Central memory CD8-positive, alpha-beta T cell (primary cell): ENCODE results near the gene ARR3.
"Not testable (repeated sequence)": the region's sequence is repeated elsewhere in the genome, so short reads cannot be mapped to it uniquely, and the experiment has no call there.

Source experiments
- ATAC-seq: fragments of 150-1000 bp; cut with Tn5 transposase; replicated peaks from 2 replicates; pipeline ENCODE4 v1.10.0; 2022; ENCODE audit warnings: mild to moderate bottlenecking, moderate FRiP score, moderate number of reproducible peaks; ENCODE audit not compliant: poor library complexity, severe bottlenecking; ENCODE audit errors: extremely low read depth
- DNase-seq, 2 donors: peaks; one replicate each; pipeline ENCODE4 v3.0.0; 2021; ENCODE audit warnings: low spot score in 2 of 2
- H3K27ac Mint-ChIP-seq: one replicate; pipeline ENCODE4 v1.8.0; 2022; ENCODE audit warnings: low read depth, mild to moderate bottlenecking, moderate library complexity, mixed read lengths
- H3K27me3 Mint-ChIP-seq: one replicate; pipeline ENCODE4 v1.8.0; 2022; ENCODE audit warnings: mixed read lengths
- H3K36me3 Mint-ChIP-seq: one replicate; pipeline ENCODE4 v1.8.0; 2022; ENCODE audit warnings: mild to moderate bottlenecking, moderate library complexity, mixed read lengths; ENCODE audit not compliant: insufficient read depth
- H3K4me1 Mint-ChIP-seq: one replicate; pipeline ENCODE4 v1.8.0; 2022; ENCODE audit warnings: mixed read lengths
- H3K4me3 Mint-ChIP-seq: one replicate; pipeline ENCODE4 v1.8.0; 2022; ENCODE audit warnings: mild to moderate bottlenecking, moderate library complexity, mixed read lengths
- H3K9me3 Mint-ChIP-seq: one replicate; pipeline ENCODE4 v1.8.0; 2022; ENCODE audit warnings: mixed read lengths

The ARR3 gene

DNA sequence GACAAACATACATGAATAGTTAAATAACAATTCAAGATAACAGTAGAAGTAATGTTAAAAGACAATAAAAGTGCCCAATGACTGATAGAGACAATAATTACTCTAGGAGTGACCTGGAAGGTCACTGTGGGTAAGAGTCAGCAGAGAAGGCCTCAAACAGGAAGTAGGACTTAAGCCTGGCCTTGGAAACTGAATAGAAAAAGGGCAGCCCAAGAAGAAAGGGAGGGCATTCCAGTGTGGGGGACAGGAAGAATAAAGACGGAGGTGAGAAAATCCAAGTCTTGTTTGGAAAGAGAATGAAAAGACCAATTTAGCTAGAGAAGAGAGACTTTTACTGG is 14.1 kb upstream of the ARR3 start:
- ATAC-seq, result no peak
- no peak for DNase-seq
- Mint-ChIP-seq H3K36me3 (no peaks in the 10 kb centered on the region), H3K4me3 (no peak overlapping the region), H3K27ac (no peak overlapping the region), H3K27me3 (no peaks in the 10 kb centered on the region), H3K9me3 (no peaks in the 10 kb centered on the region), H3K4me1 (peaks cover 5% of the 10 kb centered on the region)

- Mint-ChIP-seq H3K9me3 (no peaks in the 10 kb centered on the region), H3K27me3 (no peaks in the 10 kb centered on the region), H3K27ac (no peak overlapping the region), H3K4me3 (no peak overlapping the region), H3K4me1 (peaks cover 5% of the 10 kb centered on the region), H3K36me3 (no peaks in the 10 kb centered on the region)
- DNase-seq (no peak), ATAC-seq (no peak)
Observed at GRCh38 chrX:70254909-70255308, 13.2 kb upstream of the ARR3 start.

DNA sequence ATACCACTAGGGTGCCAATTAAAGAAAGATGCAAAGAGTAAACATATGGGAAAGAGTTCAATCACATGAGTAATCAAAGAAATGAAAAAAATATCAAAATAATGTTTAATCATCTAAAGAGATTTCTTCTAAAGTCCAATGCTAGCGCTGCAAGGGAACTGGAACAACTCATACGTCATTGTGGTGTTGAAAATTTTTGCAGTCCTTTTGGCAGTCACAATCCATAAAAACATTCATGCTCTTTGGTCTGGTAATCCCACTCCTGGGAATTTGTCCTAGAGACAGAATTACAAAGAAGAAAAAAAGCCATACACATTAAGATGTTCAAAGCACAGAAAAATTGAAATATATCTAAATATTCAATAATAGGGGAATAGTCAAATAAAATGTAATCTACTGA is 12.7 kb upstream of the ARR3 start:
- no peak for ATAC-seq

DNA sequence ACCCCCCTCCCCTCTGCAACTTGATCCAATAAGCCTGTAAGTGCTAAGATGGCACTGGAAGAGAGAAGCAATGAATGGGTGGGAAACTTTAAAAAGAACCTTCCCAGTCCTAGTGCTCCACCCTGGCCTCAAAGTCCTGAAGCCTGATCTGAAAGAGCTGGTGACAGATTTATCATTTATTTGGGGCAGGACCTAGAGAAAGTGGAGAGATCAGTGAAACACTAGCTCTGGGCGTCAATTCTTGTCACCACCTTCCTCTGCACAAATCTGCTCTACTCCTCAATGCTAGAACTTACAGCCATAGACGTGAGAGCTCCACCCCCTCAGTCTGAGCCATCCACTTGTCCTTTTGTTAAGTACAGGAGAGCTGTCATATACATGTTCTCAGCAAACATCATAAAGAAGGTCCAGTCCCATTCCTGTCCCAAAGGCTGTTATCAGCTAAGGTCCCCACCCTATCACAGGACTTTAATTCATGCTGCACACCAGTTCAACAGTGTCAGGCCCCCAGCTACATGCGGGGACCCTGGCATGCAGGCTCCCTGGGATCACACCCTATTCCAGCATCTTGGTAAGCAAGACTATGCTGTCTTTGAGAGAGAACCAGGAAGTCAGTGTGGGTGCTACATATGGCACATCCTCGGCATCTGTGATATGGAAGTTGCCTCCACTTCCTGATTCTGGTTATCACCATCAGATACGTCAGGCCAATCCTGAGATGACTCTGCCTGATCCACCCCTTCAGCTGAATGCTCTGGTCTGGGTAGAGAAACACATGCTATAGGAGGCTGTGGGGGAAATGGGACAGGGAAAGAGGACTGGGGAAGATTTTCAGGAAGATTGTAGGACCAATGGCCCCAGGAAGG is 10.5 kb upstream of the ARR3 start:
- DNase-seq, result no peak
- Mint-ChIP-seq H3K4me1 (peaks cover 5% of the 10 kb centered on the region), H3K36me3 (no peaks in the 10 kb centered on the region), H3K4me3 (no peak overlapping the region), H3K27ac (no peak overlapping the region), H3K9me3 (no peaks in the 10 kb centered on the region), H3K27me3 (no peaks in the 10 kb centered on the region)
- ATAC-seq, result no peak

More for the DNA sequence above, 12.7 kb upstream of the ARR3 start:
- Mint-ChIP-seq H3K27ac (no peak overlapping the region), H3K4me3 (no peak overlapping the region), H3K4me1 (peaks cover 5% of the 10 kb centered on the region), H3K27me3 (no peaks in the 10 kb centered on the region), H3K36me3 (no peaks in the 10 kb centered on the region), H3K9me3 (no peaks in the 10 kb centered on the region)
- no peak for DNase-seq

- H3K9me3 Mint-ChIP-seq, result no peaks in the 10 kb centered on the region
- H3K27ac Mint-ChIP-seq, result no peak within 1 kb of the TSS
- no peak within 1 kb of the TSS for H3K4me3 Mint-ChIP-seq
- no peak for DNase-seq
- ATAC-seq, result no peak
- H3K4me1 Mint-ChIP-seq, result peaks cover 5% of the 10 kb centered on the region
- H3K27me3 Mint-ChIP-seq, result no peaks in the 10 kb centered on the region
- no peaks in the 10 kb centered on the region for H3K36me3 Mint-ChIP-seq
Observed at GRCh38 chrX:70260104-70260503, 8.0 kb upstream of the ARR3 start, which contains the start of gene P2RY4. Gene P2RY4 (minus strand): TSS chrX:70260204. CDS start chrX:70259624, 580 bp downstream.

- ATAC-seq (no peak), DNase-seq (no peak)
- H3K9me3 Mint-ChIP-seq, result no peaks in the 10 kb centered on the region
- H3K4me3 Mint-ChIP-seq, result no peak overlapping the region
- H3K36me3 Mint-ChIP-seq, result no peaks in the 10 kb centered on the region
- no peaks in the 10 kb centered on the region for H3K27me3 Mint-ChIP-seq
- no peak overlapping the region for H3K27ac Mint-ChIP-seq
- H3K4me1 Mint-ChIP-seq, result peaks cover 2% of the 10 kb centered on the region
Observed at GRCh38 chrX:70262952-70263567, 5.1 kb upstream of the ARR3 start.

DNA sequence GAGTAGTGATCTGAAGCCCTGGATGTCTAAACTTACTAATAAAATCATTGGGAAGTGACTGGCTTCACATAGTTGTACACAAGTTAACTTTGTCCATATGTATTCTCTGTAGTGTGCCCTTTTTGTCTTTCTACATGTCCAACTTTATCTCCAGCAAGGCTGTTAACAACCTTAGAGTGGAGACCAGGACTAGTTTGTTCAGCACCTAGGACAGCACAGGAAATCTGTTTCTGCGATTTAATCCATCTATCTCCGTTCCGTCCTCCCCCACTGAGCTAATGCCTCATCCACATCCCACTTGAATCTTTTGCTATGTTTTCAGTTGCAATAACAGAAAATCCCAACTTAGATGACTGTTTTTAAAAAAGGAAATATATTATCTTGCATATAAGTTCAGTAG is 3.4 kb upstream of the ARR3 start:
- ATAC-seq (no peak), DNase-seq (no peak)
- Mint-ChIP-seq H3K9me3 (no peaks in the 10 kb centered on the region), H3K36me3 (no peaks in the 10 kb centered on the region), H3K27ac (no peak overlapping the region), H3K4me3 (no peak overlapping the region), H3K27me3 (no peaks in the 10 kb centered on the region), H3K4me1 (no peaks in the 10 kb centered on the region)

- ATAC-seq, H3K9me3 Mint-ChIP-seq, H3K4me3 Mint-ChIP-seq, DNase-seq, H3K27ac Mint-ChIP-seq, H3K27me3 Mint-ChIP-seq, H3K4me1 Mint-ChIP-seq, H3K36me3 Mint-ChIP-seq: not testable (repeated sequence)
Observed at GRCh38 chrX:70274029-70274428, 5.9 kb downstream of the ARR3 start.

- DNase-seq, result no peak
- Mint-ChIP-seq H3K4me3 (no peak overlapping the region), H3K27me3 (no peaks in the 10 kb centered on the region), H3K27ac (no peak overlapping the region), H3K9me3 (no peaks in the 10 kb centered on the region), H3K36me3 (peaks cover 2% of the 10 kb centered on the region), H3K4me1 (no peaks in the 10 kb centered on the region)
- no peak for ATAC-seq
Observed at GRCh38 chrX:70279081-70279480, 10.9 kb downstream of the ARR3 start.

DNA sequence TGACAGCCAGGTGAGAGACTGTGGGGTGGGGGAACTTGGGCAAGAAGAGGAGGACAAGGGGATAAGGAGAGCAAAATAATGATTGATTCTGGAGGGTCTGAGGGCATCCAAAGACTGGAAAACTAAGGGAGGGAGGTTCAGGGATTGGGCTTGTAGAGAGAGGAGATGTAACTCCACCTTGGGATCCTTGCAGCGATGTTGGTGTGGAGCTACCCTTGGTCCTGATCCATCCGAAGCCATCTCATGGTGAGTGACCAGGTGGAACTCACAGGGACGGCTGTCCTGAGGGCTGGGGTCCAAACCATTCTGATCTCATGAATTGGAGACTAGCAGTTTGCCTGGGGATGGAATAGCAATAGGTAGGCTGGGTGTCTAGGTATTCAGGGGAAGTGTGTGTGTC is 12.4 kb downstream of the ARR3 start:
- no peak for DNase-seq
- no peaks in the 10 kb centered on the region for H3K27me3 Mint-ChIP-seq
- no peaks in the 10 kb centered on the region for H3K9me3 Mint-ChIP-seq
- ATAC-seq, result no peak
- H3K36me3 Mint-ChIP-seq, result peaks cover 6% of the 10 kb centered on the region
- H3K4me1 Mint-ChIP-seq, result no peaks in the 10 kb centered on the region
- H3K4me3 Mint-ChIP-seq, result no peak overlapping the region
- H3K27ac Mint-ChIP-seq, result no peak overlapping the region

- DNase-seq (no peak), ATAC-seq (no peak)
- H3K4me3 Mint-ChIP-seq, result no peak within 1 kb of the TSS
- H3K27ac Mint-ChIP-seq, result no peak within 1 kb of the TSS
- no peaks in the 10 kb centered on the region for H3K4me1 Mint-ChIP-seq
- H3K27me3 Mint-ChIP-seq, result no peaks in the 10 kb centered on the region
- peaks cover 7% of the 10 kb centered on the region for H3K36me3 Mint-ChIP-seq
- H3K9me3 Mint-ChIP-seq, result no peaks in the 10 kb centered on the region
Observed at GRCh38 chrX:70281951-70282350, 13.8 kb downstream of the ARR3 start, which contains the start of gene RAB41. Gene RAB41 (plus strand): TSS chrX:70282172. CDS start chrX:70282218, 46 bp downstream.

DNA sequence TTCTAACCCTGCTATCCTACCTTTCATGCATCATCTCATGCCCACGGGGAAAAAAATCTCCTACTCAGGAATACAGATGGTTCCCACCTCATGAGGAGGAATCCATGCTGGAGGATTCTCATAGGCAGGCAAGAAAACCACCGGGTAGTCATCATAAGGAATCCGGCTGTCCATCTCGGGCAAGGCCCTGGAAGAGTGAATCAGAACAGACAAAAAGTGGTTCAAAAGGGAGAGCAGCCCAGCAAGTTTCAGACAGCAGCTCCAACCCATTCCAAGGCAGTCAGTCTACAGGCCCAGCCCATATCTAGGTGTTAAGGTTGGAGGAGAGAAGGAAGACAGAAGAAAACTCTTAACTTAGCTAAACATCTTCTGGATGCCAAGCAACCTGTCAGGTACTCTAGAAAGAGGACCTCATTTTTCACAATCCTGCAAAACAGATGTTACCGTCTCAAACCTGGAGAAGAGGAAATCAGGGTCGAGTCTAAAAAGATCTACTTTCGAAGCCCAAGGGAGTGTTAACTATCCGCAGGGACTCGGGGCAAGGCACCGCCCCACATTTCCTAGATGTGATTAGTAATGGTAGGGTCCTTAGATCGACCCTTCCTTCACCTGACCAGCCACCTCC is 21.1 kb downstream of the ARR3 start:
- Mint-ChIP-seq H3K27ac (peak overlapping the region; percentile 85), H3K27me3 (no peaks in the 10 kb centered on the region), H3K36me3 (peaks cover 11% of the 10 kb centered on the region), H3K4me3 (peak overlapping the region; percentile 82), H3K9me3 (no peaks in the 10 kb centered on the region), H3K4me1 (peaks cover 5% of the 10 kb centered on the region)
- DNase-seq (no peak), ATAC-seq (peak; percentile 5)
